K562 (cell line): ENCODE data around the gene URM1. TPM values are rescaled to one million over a fixed set of nuclear protein-coding genes. Genes with fewer than 3 reads are reported as not detected.

ENCODE experiments used
- ATAC-seq: fragments of 200-7000 bp; cut with Tn5 transposase; 3 replicates; pipeline ENCODE4 v1.9.1; 2020; ENCODE audit warnings: moderate library complexity
- BruUV-seq: library from RNA; stranded (reverse); fragments of 400-500 nt; replicated peaks from 2 replicates; lab custom pipeline; 2021; lab: Mats Ljungman, UMichigan
- CTCF ChIA-PET: fragments of 300-600 bp; formaldehyde crosslinking; extraction: SDS; loops from one replicate; lab custom pipeline; 2021; ENCODE audit warnings: low intra/inter-chr PET ratio; lab: Yijun Ruan, JAX
- POLR2A ChIA-PET: fragments of 300-600, 350-650 bp; sonication (Branson Sonifier 250); formaldehyde crosslinking; extraction: SDS; loops from one replicate; lab custom pipeline; 2021; ENCODE audit warnings: antibody characterized with exemption, inconsistent platforms; lab: Yijun Ruan, JAX
- DNase-seq, 4 experiments: peaks; one replicate each; pipeline versions ENCODE4 v3.0.0 to v3.0.0-alpha.2; 2011 to 2018; ENCODE audit warnings: low spot score in 3 of 4, mixed read lengths in 3 of 4; ENCODE audit errors: extremely low read depth in 1 of 4
- FAIRE-seq: peaks from 2 replicates; lab custom pipeline; 2011; peaks lifted over from hg19 to GRCh38; lab: Jason Lieb, UNC
- H2AFZ ChIP-seq: 2 replicates; pipeline ENCODE4 v1.6.0; 2011; ENCODE audit warnings: low read depth, low read length, control low read depth, inconsistent platforms
- H3K27ac ChIP-seq: fragments of 200-600 bp; 3 replicates; pipeline ENCODE4 v1.8.0; 2011; ENCODE audit warnings: low read depth, mild to moderate bottlenecking, control low read depth, inconsistent platforms, low read length, moderate library complexity, mixed read lengths; ENCODE audit errors: extremely low read depth
- H3K27me3 ChIP-seq, 2 experiments: fragments of 300-600 bp in 1 of 2; 2 replicates in 1 of 2; 3 replicates in 1 of 2; pipeline versions ENCODE4 v1.6.0 to v1.8.0; 2011; ENCODE audit warnings: inconsistent platforms in 2 of 2, low read length in 2 of 2, mild to moderate bottlenecking in 1 of 2, mixed read lengths in 1 of 2, moderate library complexity in 1 of 2; ENCODE audit not compliant: control insufficient read depth in 2 of 2, insufficient read depth in 2 of 2
- H3K36me3 ChIP-seq: fragments of 300-600 bp; 3 replicates; pipeline ENCODE4 v1.8.0; 2011; ENCODE audit warnings: mild to moderate bottlenecking, low read length, inconsistent platforms; ENCODE audit not compliant: control insufficient read depth, insufficient read depth
- H3K4me1 ChIP-seq, 2 experiments: fragments of 200-600 bp in 1 of 2; replicated peaks in 1 of 2; 2 replicates in 1 of 2; 3 replicates in 1 of 2; pipeline versions ENCODE4 v1.5.1 to v1.8.0; 2011; ENCODE audit warnings: inconsistent platforms in 2 of 2, low read length in 2 of 2, mild to moderate bottlenecking in 1 of 2, mixed read lengths in 1 of 2, moderate library complexity in 1 of 2; ENCODE audit not compliant: control insufficient read depth in 2 of 2, insufficient read depth in 2 of 2
- H3K4me2 ChIP-seq: 2 replicates; pipeline ENCODE4 v1.6.1; 2011; ENCODE audit warnings: low read length, control low read depth, inconsistent platforms, mixed read lengths; ENCODE audit not compliant: insufficient read depth
- H3K4me3 ChIP-seq: fragments of 200-600 bp; sonication (generic), shearing (Covaris generic); 2 replicates; pipeline ENCODE4 v1.5.1; 2016; ENCODE audit warnings: control low read depth, inconsistent platforms
- H3K79me2 ChIP-seq: fragments of 200-600 bp; 3 replicates; pipeline ENCODE4 v1.8.0; 2011; ENCODE audit warnings: low read length, inconsistent platforms; ENCODE audit not compliant: control insufficient read depth, insufficient read depth
- H3K9ac ChIP-seq, 2 experiments: 2 replicates each; pipeline versions ENCODE4 v1.6.0 to v1.6.1; 2011; ENCODE audit warnings: low read depth in 2 of 2, low read length in 2 of 2, control low read depth in 1 of 2, inconsistent platforms in 1 of 2, mild to moderate bottlenecking in 1 of 2, mixed read lengths in 1 of 2; ENCODE audit not compliant: insufficient read depth in 1 of 2
- H3K9me1 ChIP-seq: one replicate; pipeline ENCODE4 v1.6.0; 2011; ENCODE audit warnings: inconsistent platforms, mild to moderate bottlenecking, low read length, moderate library complexity; ENCODE audit not compliant: control insufficient read depth, insufficient read depth
- H3K9me3 ChIP-seq: replicated peaks from 2 replicates; pipeline ENCODE4 v1.5.1; 2011; ENCODE audit warnings: low read depth, low read length, inconsistent platforms; ENCODE audit not compliant: control insufficient read depth, insufficient read depth
- H4K20me1 ChIP-seq: replicated peaks from 2 replicates; pipeline ENCODE4 v1.6.1; 2011; ENCODE audit warnings: low read length, inconsistent platforms, mixed read lengths; ENCODE audit not compliant: control insufficient read depth, insufficient read depth
- BRCA1 ChIP-seq, 2 experiments: fragments of 450-650 bp in 1 of 2; sonication (generic) in 1 of 2; formaldehyde crosslinking in 1 of 2; IDR thresholded peaks; 2 replicates each; pipeline versions ENCODE4 v1.5.0 to v1.6.1; 2017 to 2020; ENCODE audit warnings: mild to moderate bottlenecking in 1 of 2, missing genetic modification reagents in 1 of 2
- BRF1 ChIP-seq: IDR thresholded peaks from 3 replicates; pipeline ENCODE4 v1.6.1; 2011; ENCODE audit warnings: borderline replicate concordance, mild to moderate bottlenecking; ENCODE audit not compliant: insufficient read length; ENCODE audit errors: extremely low read depth
- CTBP1 ChIP-seq: fragments of 450-650 bp; IDR thresholded peaks from 2 replicates; pipeline ENCODE4 v1.6.1; 2016; ENCODE audit warnings: borderline replicate concordance
- GABPB2 ChIP-seq: fragments of 250-450 bp; sonication (Bioruptor Pico); conservative IDR thresholded peaks from 2 replicates; pipeline ENCODE4 v1.5.1; 2021; ENCODE audit warnings: mild to moderate bottlenecking
- GTF2F1 ChIP-seq: IDR thresholded peaks from 2 replicates; pipeline ENCODE4 v1.6.1; 2011; ENCODE audit warnings: low read depth, low read length, improper control_type of control experiment
- RBM34 ChIP-seq: fragments of 200-400 bp; formaldehyde crosslinking; IDR thresholded peaks from 2 replicates; pipeline ENCODE4 v1.6.1; 2018; ENCODE audit warnings: low read length, borderline replicate concordance; ENCODE audit not compliant: insufficient read depth
- SAFB2 ChIP-seq: fragments of 200-400 bp; formaldehyde crosslinking; IDR thresholded peaks from 2 replicates; pipeline ENCODE4 v1.6.1; 2018; ENCODE audit warnings: borderline replicate concordance, low read length, low read depth, moderate library complexity; ENCODE audit not compliant: severe bottlenecking
- TAF7 ChIP-seq: fragments of 450-650 bp; IDR thresholded peaks from 2 replicates; pipeline ENCODE4 v1.6.1; 2016; ENCODE audit warnings: missing genetic modification characterization, missing compliant biosample characterization
- ZNF140 ChIP-seq: fragments of 250-450 bp; sonication (Bioruptor Pico); IDR thresholded peaks from 2 replicates; pipeline ENCODE4 v1.8.0; 2021; ENCODE audit warnings: moderate library complexity, mild to moderate bottlenecking, inconsistent platforms
- ZZZ3 ChIP-seq: fragments of 450-650 bp; IDR thresholded peaks from 2 replicates; pipeline ENCODE4 v1.6.1; 2016; ENCODE audit warnings: antibody characterized with exemption, mild to moderate bottlenecking, moderate library complexity
- WGBS: fragments of 100-300 bp; shearing (Covaris generic); methylation state at CpG from one replicate; pipeline ENCODE4 v1.1.6; 2016; ENCODE audit warnings: low coverage, mixed read lengths; ENCODE audit not compliant: insufficient coverage; ENCODE audit errors: missing lambda C conversion rate; 5-methylcytosine and 5-hydroxymethylcytosine counted together
- in situ Hi-C: fragments of 300-500 bp; cut with MboI; formaldehyde crosslinking; loops from 4 replicates; pipeline ENCODE4 v1.15.0; 2018; ENCODE audit warnings: inconsistent platforms, mixed read lengths
- intact Hi-C: fragments of 100-400 bp; cut with micrococcal nuclease; formaldehyde crosslinking; loops from 2 replicates; pipeline ENCODE4 v1.14.2; 2022
- polyA plus RNA-seq, 8 experiments: library from polyadenylated mRNA; depleted of rRNA in 4 of 8; stranded (reverse) in 5 of 8; unstranded in 3 of 8; fragments of >200 nt; fragmentation: Nextera tagmentation in 2 of 8; fragmentation: Illumina TruSeq in 1 of 8; extraction: Ambion mirVana in 2 of 8; extraction: Trizol in 1 of 8; gene quantifications; 2 replicates each; pipeline versions ENCODE4 v1.2.1 to v1.2.3, GENCODE V29; 2011 to 2014; ENCODE audit warnings: inconsistent platforms in 1 of 8, missing spikeins in 1 of 8
- total RNA-seq, 7 experiments: library from RNA; depleted of rRNA in 6 of 7; stranded (reverse); fragments of >200 nt in 6 of 7; fragmentation: Illumina TruSeq in 2 of 7; extraction: Trizol in 2 of 7; gene quantifications; 2 replicates each; pipeline versions ENCODE4 v1.2.1 to v1.2.3, GENCODE V29; 2011 to 2021; ENCODE audit warnings: low replicate concordance in 1 of 7
- TF ChIP-seq, protein P1 (sequence below): fragments of 450-650 bp; conservative IDR thresholded peaks from 2 replicates; pipeline ENCODE4 v1.6.1; 2016; ENCODE audit warnings: missing genetic modification characterization, low read depth, mild to moderate bottlenecking, missing compliant biosample characterization, moderate library complexity
- TF ChIP-seq, protein P2 (sequence below): fragments of 250-450 bp; sonication (Bioruptor Pico); IDR thresholded peaks from 2 replicates; pipeline ENCODE4 v1.8.0; 2021; ENCODE audit warnings: borderline replicate concordance, mild to moderate bottlenecking, moderate library complexity; ENCODE audit not compliant: poor library complexity, severe bottlenecking
- TF ChIP-seq, protein P3 (sequence below), 3 experiments: IDR thresholded peaks in 2 of 3; conservative IDR thresholded peaks in 1 of 3; 2 replicates each; pipeline ENCODE4 v1.5.1; 2011 to 2012; ENCODE audit warnings: low read length in 3 of 3, mild to moderate bottlenecking in 3 of 3, control low read depth in 2 of 3, improper control_type of control experiment in 1 of 3, inconsistent platforms in 1 of 3, low read depth in 1 of 3, mixed read lengths in 1 of 3, moderate library complexity in 1 of 3; ENCODE audit not compliant: insufficient read depth in 2 of 3

The URM1 gene
- total and polyA plus RNA-seq, 9 of the 15 experiments (the other 6 are each of a cell fraction or from before 2014, with no cell fraction given): 10.1 to 88.9 (median 53.3) TPM

DNA sequence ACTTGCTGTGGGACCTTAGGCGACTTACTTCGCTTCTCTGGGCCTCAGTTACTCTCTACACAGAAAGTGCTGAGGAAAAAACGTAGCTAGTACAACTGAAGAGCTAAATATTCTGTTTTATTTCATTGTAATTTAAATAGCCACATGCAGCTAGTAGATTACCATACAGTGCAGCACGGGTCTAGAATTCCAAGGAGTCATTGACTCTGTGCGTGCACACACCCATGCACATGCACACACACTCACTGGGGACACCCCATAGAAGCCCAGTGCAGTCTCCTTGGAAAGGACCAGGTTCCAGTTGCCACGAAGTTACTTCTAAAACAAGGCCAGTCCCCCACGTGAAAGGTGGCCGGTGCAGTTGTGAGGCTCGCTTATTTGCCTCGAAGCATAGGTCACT, 17.0 kb downstream of the URM1 start:
- Histone ChIP-seq H3K27me3 (no peaks in the 10 kb centered on the region), H3K36me3 (peaks cover 83% of the 10 kb centered on the region; the same call in 2 of the 3 replicates), H4K20me1 (no peaks in the 10 kb centered on the region), H3K4me2 (no peak overlapping the region), H2AFZ (no peak overlapping the region), H3K4me3 (no peak overlapping the region), H3K27ac (no peak overlapping the region), H3K9ac (no peak overlapping the region), H3K9me3 (no peaks in the 10 kb centered on the region), H3K4me1 (peaks cover 0 to 5% of the 10 kb centered on the region in 2 experiments; a peak in 1 of 5 replicates), H3K79me2 (no peaks in the 10 kb centered on the region), H3K9me1 (peaks cover 5% of the 10 kb centered on the region)
- TF ChIP-seq GTF2F1: no peak
- no peak for TF ChIP-seq CTBP1
- TF ChIP-seq, protein P1, sequence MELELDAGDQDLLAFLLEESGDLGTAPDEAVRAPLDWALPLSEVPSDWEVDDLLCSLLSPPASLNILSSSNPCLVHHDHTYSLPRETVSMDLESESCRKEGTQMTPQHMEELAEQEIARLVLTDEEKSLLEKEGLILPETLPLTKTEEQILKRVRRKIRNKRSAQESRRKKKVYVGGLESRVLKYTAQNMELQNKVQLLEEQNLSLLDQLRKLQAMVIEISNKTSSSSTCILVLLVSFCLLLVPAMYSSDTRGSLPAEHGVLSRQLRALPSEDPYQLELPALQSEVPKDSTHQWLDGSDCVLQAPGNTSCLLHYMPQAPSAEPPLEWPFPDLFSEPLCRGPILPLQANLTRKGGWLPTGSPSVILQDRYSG (tag): no peak
- no peak for TF ChIP-seq SAFB2
- no peak for TF ChIP-seq BRCA1 (IDR thresholded peaks at IDR 0.05)
- TF ChIP-seq BRCA1 (CRISPR knock-in tag; IDR thresholded peaks at IDR 0.05): no peak
- TF ChIP-seq, protein P2, sequence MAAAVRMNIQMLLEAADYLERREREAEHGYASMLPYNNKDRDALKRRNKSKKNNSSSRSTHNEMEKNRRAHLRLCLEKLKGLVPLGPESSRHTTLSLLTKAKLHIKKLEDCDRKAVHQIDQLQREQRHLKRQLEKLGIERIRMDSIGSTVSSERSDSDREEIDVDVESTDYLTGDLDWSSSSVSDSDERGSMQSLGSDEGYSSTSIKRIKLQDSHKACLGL (CRISPR knock-in tag): no peak
- TF ChIP-seq GABPB2: no peak
- no peak for TF ChIP-seq BRF1
- no peak for TF ChIP-seq ZNF140 (CRISPR knock-in tag)
- TF ChIP-seq ZZZ3: no peak
- TF ChIP-seq RBM34: no peak
- no peak for TF ChIP-seq TAF7 (tag)
- TF ChIP-seq, protein P3, sequence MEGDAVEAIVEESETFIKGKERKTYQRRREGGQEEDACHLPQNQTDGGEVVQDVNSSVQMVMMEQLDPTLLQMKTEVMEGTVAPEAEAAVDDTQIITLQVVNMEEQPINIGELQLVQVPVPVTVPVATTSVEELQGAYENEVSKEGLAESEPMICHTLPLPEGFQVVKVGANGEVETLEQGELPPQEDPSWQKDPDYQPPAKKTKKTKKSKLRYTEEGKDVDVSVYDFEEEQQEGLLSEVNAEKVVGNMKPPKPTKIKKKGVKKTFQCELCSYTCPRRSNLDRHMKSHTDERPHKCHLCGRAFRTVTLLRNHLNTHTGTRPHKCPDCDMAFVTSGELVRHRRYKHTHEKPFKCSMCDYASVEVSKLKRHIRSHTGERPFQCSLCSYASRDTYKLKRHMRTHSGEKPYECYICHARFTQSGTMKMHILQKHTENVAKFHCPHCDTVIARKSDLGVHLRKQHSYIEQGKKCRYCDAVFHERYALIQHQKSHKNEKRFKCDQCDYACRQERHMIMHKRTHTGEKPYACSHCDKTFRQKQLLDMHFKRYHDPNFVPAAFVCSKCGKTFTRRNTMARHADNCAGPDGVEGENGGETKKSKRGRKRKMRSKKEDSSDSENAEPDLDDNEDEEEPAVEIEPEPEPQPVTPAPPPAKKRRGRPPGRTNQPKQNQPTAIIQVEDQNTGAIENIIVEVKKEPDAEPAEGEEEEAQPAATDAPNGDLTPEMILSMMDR (IDR thresholded peaks at IDR 0.05 in 2 of 3, conservative IDR thresholded peaks at IDR 0.05 in 1 of 3; ENCODE audit: insufficient read depth in 2 of 3, low read depth in 1 of 3, low read length in 3 of 3): no peak
- WGBS: 84% methylated on average over 9 of the region's 10 CpGs
- no TSS peak for BruUV-seq
- CTCF ChIA-PET: no interaction called here
- no peak for ATAC-seq
- POLR2A ChIA-PET: interaction anchor here (0.6 to 1.3 kb wide), 2 partner anchors 17 to 138 kb away, joined by 3 to 5 read pairs; partner anchors contain the start of gene URM1
- intact Hi-C loops: no loop called here
- in situ Hi-C loops: no loop called here
- FAIRE-seq: no peak
- no peak for DNase-seq
